Posterior cingulate gyrus (tissue), 11 donors: Measurements from ENCODE around the gene ARHGAP1.

Experiments used
- DNase-seq, 10 donors: peaks; one replicate each; pipeline versions ENCODE4 v3.0.0 to v3.0.0-alpha.2; 2020 to 2021; ENCODE audit warnings: mixed read lengths in 3 of 10
- intact Hi-C: fragments of 100-400 bp; cut with DNase I; formaldehyde crosslinking; loops from one replicate; pipeline ENCODE4 v1.15.1; 2023

Gene ARHGAP1

DNA sequence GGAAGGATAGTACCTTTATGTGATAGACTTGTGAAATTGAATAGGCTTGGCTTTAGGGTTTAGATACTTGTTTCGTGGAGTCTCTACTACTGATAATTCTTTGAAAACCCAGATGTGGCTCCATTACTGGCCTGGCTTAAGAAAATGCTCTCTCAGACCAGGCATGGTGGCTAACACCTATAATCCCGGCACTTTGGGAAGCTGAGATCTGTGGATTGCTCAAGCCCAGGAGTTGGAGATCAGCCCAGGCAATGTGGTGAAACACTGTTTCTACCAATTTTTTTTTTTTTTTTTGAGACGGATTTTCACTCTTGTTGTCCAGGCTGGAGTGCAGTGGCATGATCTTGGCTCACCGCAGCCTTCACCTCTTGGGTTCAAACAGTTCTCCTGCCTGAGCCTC, 42.2 kb downstream of the ARHGAP1 start:
- intact Hi-C loops: no loop called here

GRCh38 chr11:46657186-46657585, 43.2 kb downstream of the ARHGAP1 start:
- DNase-seq: no peak
- intact Hi-C loops: no loop called here

More for the DNA sequence above, 42.2 kb downstream of the ARHGAP1 start:
- DNase-seq: no peak

- DNase-seq: peak in 1 of 10 donors; percentile 26
- intact Hi-C loops: no loop called here
These were observed 44.8 kb downstream of the ARHGAP1 start for GRCh38 chr11:46655631-46656030.

DNA sequence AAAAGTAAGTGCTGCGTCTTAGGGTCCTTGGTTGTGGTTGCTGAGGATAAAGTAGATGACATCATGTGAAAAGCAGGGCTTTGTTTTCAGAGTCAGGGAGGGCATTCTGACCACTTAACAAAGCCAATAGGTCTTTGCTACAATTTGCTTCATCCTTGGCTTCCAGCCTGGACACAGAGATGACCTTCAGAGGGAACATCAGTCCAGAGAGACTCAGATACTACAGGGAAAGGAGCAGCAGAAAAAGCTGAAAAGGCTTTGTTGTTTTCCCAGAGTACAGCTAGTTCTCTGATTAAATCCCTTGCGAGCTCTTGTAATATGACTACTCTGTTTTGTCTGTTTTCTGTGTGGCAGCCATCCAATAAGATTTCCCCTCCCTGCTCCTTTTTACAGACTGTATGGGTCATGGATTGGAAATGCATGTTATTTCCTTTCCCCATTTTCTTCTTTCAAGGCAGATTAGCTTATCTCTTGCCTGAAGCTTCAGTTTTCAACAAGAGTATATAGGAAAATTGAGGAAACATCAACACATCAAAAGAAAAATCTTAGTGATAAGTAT, 51.2 kb downstream of the ARHGAP1 start:
- DNase-seq: peak in 6 of 10 donors; percentile 13 to 73 (median 40)
- intact Hi-C loops: loop anchor here (1.0 kb wide), 1 partner anchor 47 kb away; no protein-coding TSS in a partner anchor

DNA sequence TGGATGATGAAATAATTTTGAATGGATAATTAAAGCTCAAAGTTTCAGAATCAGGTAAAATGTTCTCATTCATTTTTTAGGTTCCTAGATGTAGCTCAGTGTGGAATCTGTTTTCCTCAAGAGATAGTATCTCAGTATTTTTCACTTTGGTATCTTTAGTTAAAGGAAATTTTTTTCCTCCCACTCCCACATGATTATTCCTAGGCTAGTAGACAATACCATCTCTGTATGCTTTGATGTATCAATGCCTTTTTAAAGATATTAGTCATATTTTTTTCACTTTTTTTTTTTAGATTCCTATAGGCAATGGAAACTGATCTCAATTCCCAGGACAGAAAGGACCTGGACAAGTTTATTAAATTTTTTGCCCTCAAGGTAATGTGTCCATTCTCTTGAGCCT, 56.4 kb downstream of the ARHGAP1 start:
- no peak for DNase-seq
- intact Hi-C loops: no loop called here

- intact Hi-C loops: no loop called here
- DNase-seq: no peak
These were observed 56.9 kb downstream of the ARHGAP1 start for GRCh38 chr11:46643531-46643930.

DNA sequence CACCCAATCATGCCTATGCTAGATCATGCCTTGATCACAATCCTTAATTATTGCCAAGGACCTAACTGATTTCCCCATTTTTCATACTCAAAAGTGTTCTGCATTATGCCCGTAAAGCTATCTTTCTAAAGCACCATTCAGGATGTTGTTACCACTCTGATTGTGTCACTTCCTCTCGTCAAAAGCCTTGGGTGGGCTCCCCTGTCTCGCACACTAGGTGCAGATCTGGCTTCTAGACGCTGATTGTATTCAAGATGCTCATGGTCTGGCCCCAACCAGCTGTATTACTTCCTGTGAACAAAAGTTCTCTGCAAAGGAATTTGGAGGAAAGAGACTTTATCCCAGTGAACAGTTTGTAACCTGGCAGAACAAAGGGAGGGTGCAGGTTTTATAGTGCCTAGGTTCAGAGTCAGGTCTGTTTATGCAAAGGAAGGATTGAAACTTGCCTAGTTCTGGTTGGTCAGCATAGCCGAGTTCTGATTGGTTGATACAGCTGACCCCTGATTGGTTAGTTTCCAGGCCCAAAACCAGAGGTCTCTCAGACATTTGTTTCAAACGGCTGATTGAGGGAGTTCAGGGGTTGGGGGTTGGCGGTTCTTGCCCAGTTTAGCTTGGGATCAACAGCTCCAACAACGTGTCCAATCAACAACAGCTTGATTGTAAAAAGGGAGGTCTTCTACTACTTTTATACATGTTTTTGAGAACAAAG, 57.6 kb downstream of the ARHGAP1 start:
- intact Hi-C loops: no loop called here
- no peak for DNase-seq

- intact Hi-C loops: no loop called here
- no peak for DNase-seq
These were observed 58.8 kb downstream of the ARHGAP1 start for GRCh38 chr11:46641639-46642038.

DNA sequence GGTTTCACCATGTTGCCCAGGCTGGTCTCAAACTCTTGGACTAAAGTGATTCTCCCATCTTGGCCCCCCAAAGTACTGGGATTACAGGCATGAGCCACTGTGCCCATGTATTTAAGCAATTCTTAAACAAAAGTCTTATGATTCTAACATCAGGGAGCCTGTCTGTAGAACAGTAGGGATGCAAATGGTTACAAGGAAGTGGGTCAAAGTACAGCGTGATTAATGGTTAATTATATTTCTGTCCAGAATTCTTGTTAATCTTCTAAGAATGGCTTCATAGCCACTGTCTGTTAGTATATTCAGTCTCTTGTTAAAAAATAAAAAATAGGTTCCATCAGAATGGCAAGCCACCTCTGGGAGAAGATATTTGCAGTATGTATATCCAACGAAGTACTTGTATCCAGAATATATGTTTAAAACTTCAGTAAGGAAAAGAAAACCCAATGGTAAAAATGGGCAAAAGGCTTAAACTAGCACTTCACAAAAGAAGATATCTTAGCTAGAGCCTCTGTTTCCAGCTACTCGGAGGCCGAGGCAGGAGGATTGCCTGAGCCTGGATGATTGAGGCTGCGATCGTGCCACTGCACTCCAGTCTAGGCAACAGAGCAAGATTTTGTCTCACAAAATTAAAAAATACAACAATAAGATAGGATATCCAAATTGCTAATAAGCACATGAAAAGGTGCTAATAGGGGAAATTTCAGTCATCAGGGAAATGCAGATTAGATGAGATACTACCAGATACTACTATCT, 60.2 kb downstream of the ARHGAP1 start:
- no peak for DNase-seq
- intact Hi-C loops: no loop called here

GRCh38 chr11:46639197-46639839, 61.1 kb downstream of the ARHGAP1 start:
- intact Hi-C loops: no loop called here
- DNase-seq: no peak

- peak in 1 of 10 donors; percentile 21 for DNase-seq
- intact Hi-C loops: no loop called here
These were observed 62.9 kb downstream of the ARHGAP1 start for GRCh38 chr11:46637546-46637945.

GRCh38 chr11:46635557-46636139, 64.8 kb downstream of the ARHGAP1 start:
- no peak for DNase-seq
- intact Hi-C loops: no loop called here

GRCh38 chr11:46633291-46634217, 66.9 kb downstream of the ARHGAP1 start:
- intact Hi-C loops: no loop called here
- no peak for DNase-seq

DNA sequence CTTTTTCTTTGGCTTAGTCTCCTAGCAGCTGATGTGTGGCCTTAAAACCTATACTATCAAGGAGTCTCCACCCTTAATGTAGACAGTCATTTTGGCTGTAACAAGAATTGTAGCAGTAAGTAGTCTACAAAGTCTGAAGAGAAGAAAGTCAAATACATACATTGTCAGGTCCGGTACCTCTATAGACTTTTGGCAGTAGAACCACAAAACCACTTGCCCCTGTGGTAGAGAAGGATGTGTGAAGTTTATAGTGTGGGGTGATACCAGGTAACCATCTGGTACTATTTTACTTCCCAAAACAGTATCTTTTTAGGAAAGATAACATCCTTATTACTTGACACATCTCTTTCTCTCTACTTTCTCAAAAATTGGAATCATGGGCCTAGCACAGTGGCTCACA, 67.9 kb downstream of the ARHGAP1 start:
- intact Hi-C loops: no loop called here
- DNase-seq: no peak

DNA sequence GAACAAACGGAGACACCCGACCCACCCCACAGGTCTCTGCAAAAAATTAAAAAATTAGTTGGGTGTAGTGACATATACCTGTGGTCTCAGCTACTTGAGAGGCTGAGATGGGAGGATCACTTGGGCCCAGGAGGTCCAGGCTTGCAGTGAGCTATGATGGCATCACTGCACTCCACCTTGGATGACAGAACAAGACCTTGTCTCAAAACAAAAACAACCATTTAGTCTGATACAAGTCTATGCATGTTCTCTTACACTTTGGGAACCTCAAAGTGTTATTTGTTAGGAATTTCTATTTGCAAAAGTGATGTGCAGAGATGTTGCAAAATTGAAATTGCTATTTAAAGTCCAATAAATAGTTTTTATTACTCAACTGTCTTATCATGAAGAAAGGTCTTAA, 68.7 kb downstream of the ARHGAP1 start:
- intact Hi-C loops: no loop called here
- no peak for DNase-seq

DNA sequence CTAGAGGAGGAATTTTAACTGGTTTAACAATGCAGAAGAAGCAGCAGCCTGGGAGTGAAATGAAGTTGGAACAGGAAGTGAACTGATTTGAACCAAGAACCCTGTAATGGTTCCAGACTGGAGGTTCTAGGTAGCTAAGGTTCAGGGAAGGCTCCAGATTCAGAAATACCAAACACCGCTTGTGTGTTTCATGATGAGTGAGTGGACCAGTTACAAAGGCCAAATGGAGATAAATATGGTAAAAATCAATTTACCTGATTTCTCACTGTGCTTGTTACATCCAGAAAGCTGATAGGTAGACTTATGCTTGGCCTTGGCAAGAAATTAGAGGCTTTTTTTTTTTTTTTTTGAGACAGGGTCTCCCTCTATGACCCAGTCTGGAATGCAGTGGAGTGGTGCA, 70.2 kb downstream of the ARHGAP1 start:
- intact Hi-C loops: no loop called here
- no peak for DNase-seq

GRCh38 chr11:46628961-46629360, 71.5 kb downstream of the ARHGAP1 start:
- DNase-seq: no peak
- intact Hi-C loops: no loop called here
